ENCODE results near the gene CTIF. TPM values are rescaled to one million over a fixed set of nuclear protein-coding genes. Genes with fewer than 3 reads are reported as not detected.

CTIF gene
- polyA plus RNA-seq, 1 of the 3 experiments (the other 2 are of a cell fraction), result 47.2 TPM

GRCh38 chr18:48541026-48541746, 2.4 kb downstream of the CTIF start:
- WGBS (ENCODE audit: low lambda C conversion rate), result 6% methylated on average over 12 of the region's 62 CpGs
- H4K20me1 ChIP-seq (ENCODE audit: insufficient read depth), result peaks cover 40% of the 10 kb centered on the region
- no peaks in the 10 kb centered on the region for H3K9me2 ChIP-seq
- no peak overlapping the region for H2AFZ ChIP-seq (ENCODE audit: low read depth)
- peak overlapping the region; percentile 96 for H3K4me2 ChIP-seq
- H3K4me1 ChIP-seq (ENCODE audit: control insufficient read depth in 1 of 2, insufficient read depth in 2 of 2, low read depth in 1 of 2, low read length in 1 of 2), result peaks cover 38 to 40% of the 10 kb centered on the region in 2 experiments
- H3K79me2 ChIP-seq (ENCODE audit: insufficient read depth), result peaks cover 69% of the 10 kb centered on the region
- ChIA-PET CTCF (no interaction called here), POLR2A (no interaction called here)
- peak overlapping the region; percentile 88 for H3K9ac ChIP-seq
- peak overlapping the region; percentile 87 to 89 for H3K27ac ChIP-seq (ENCODE audit: low read depth in 2 of 2, low read length in 1 of 2)
- H3F3A ChIP-seq (replicated peaks; ENCODE audit: insufficient read depth), result peaks cover 25% of the 10 kb centered on the region
- TF ChIP-seq RCOR1 (IDR thresholded peaks at IDR 0.05; ENCODE audit: low read length) (0 out of 2 replicates have a peak, but pooled peaks have one; percentile 33), IRF3 (IDR thresholded peaks at IDR 0.05; ENCODE audit: low read depth, low read length) (no peak), RAD21 (IDR thresholded peaks at IDR 0.05; ENCODE audit: low read length) (peak; percentile 14; the same call in 1 of the 2 replicates), MXI1 (IDR thresholded peaks at IDR 0.05; ENCODE audit: low read depth, low read length) (peak; percentile 73; the same call in 1 of the 2 replicates), SIN3A (IDR thresholded peaks at IDR 0.05; ENCODE audit: borderline replicate concordance, low read depth, low read length) (no peak), EP300 (IDR thresholded peaks at IDR 0.05; ENCODE audit: borderline replicate concordance in 1 of 2, low read depth in 1 of 2, low read length in 1 of 2) (peak in 1 of 2 experiments; percentile 32; a peak in 1 of 4 replicates), FOXJ3 (CRISPR knock-in tag; IDR thresholded peaks at IDR 0.05) (peak; percentile 56; the same call in 1 of the 2 replicates), ELF1 (IDR thresholded peaks at IDR 0.05) (no peak), GABPA (IDR thresholded peaks at IDR 0.05; ENCODE audit: low read depth) (no peak), NRF1 (IDR thresholded peaks at IDR 0.05; ENCODE audit: low read depth, low read length) (0 out of 2 replicates have a peak, but pooled peaks have one; percentile 29)
- H3K4me3 ChIP-seq (ENCODE audit: low read depth in 2 of 2, low read length in 1 of 2), result peak overlapping the region; percentile 84 to 94
- peak; percentile 76 for DNase-seq
- no peaks in the 10 kb centered on the region for H3K27me3 ChIP-seq (ENCODE audit: insufficient read depth)
- H3K36me3 ChIP-seq (replicated peaks in 1 of 2; ENCODE audit: control insufficient read depth in 1 of 2, insufficient read depth in 2 of 2, low read length in 1 of 2), result peaks cover 5 to 12% of the 10 kb centered on the region in 2 experiments
- H3K9me3 ChIP-seq, result no peaks in the 10 kb centered on the region

- peak overlapping the region; percentile 87 to 89 for H3K27ac ChIP-seq (ENCODE audit: low read depth in 2 of 2, low read length in 1 of 2)
- H3K4me1 ChIP-seq (ENCODE audit: control insufficient read depth in 1 of 2, insufficient read depth in 2 of 2, low read depth in 1 of 2, low read length in 1 of 2), result peaks cover 44 to 45% of the 10 kb centered on the region in 2 experiments
- no peaks in the 10 kb centered on the region for H3K27me3 ChIP-seq (ENCODE audit: insufficient read depth)
- H3K4me2 ChIP-seq, result peak overlapping the region; percentile 96
- H3K9ac ChIP-seq, result peak overlapping the region; percentile 88
- no peak for DNase-seq
- H3K4me3 ChIP-seq (ENCODE audit: low read depth in 2 of 2, low read length in 1 of 2), result peak overlapping the region; percentile 84 to 94
- peaks cover 5 to 12% of the 10 kb centered on the region in 2 experiments for H3K36me3 ChIP-seq (replicated peaks in 1 of 2; ENCODE audit: control insufficient read depth in 1 of 2, insufficient read depth in 2 of 2, low read length in 1 of 2)
- H3F3A ChIP-seq (replicated peaks; ENCODE audit: insufficient read depth), result peaks cover 22% of the 10 kb centered on the region
- H2AFZ ChIP-seq (ENCODE audit: low read depth), result no peak overlapping the region
- peaks cover 76% of the 10 kb centered on the region for H3K79me2 ChIP-seq (ENCODE audit: insufficient read depth)
- POLR2A ChIA-PET, result no interaction called here
- WGBS (ENCODE audit: low lambda C conversion rate), result 86% methylated on average over 4 of the region's 4 CpGs
- TF ChIP-seq GABPA (IDR thresholded peaks at IDR 0.05; ENCODE audit: low read depth), result no peak
- TF ChIP-seq MEF2A (IDR thresholded peaks at IDR 0.05; ENCODE audit: borderline replicate concordance, low read depth), result no peak
- no peak for TF ChIP-seq NRF1 (IDR thresholded peaks at IDR 0.05; ENCODE audit: low read depth, low read length)
- TF ChIP-seq RAD21 (IDR thresholded peaks at IDR 0.05; ENCODE audit: low read length), result no peak
- TF ChIP-seq TCF12 (IDR thresholded peaks at IDR 0.05), result no peak
- TF ChIP-seq SMC3 (IDR thresholded peaks at IDR 0.05; ENCODE audit: low read depth, low read length), result no peak
- no peak for TF ChIP-seq RFX5 (IDR thresholded peaks at IDR 0.05; ENCODE audit: low read length)
- no peak for TF ChIP-seq GATA2 (CRISPR knock-in tag; IDR thresholded peaks at IDR 0.05)
- no peak for TF ChIP-seq ELF1 (IDR thresholded peaks at IDR 0.05)
- TF ChIP-seq FOSL2 (IDR thresholded peaks at IDR 0.05; ENCODE audit: borderline replicate concordance, low read depth), result no peak
- H4K20me1 ChIP-seq (ENCODE audit: insufficient read depth), result peaks cover 47% of the 10 kb centered on the region
- H3K9me2 ChIP-seq, result no peaks in the 10 kb centered on the region
- H3K9me3 ChIP-seq, result no peaks in the 10 kb centered on the region
- CTCF ChIA-PET, result interaction anchor here (1.6 to 2.2 kb wide), 2 partner anchors 66 to 127 kb away, joined by 3 to 8 read pairs; no protein-coding TSS in a partner anchor
These were observed 3.0 kb downstream of the CTIF start for GRCh38 chr18:48541747-48542400.

All from SK-N-SH (cell line).